GM13977 (cell line): ENCODE results near the gene SCAI.
A peak's percentile ranks its signal among the peaks of the same experiment; 100 is the strongest.
"Not testable (repeated sequence)": the region's sequence is repeated elsewhere in the genome, so short reads cannot be mapped to it uniquely, and the experiment has no call there.

Experiments used
- DNase-seq: peaks from one replicate; pipeline ENCODE4 v3.0.0; 2012; ENCODE audit warnings: low spot score
- in situ Hi-C: fragments of 300-500 bp; cut with MboI; formaldehyde crosslinking; loops from one replicate; pipeline ENCODE4 v1.12.0; 2022; ENCODE audit warnings: low sequenced_read_pairs, low pct_unique_long_range_greater_than_20kb, mixed read lengths, inconsistent platforms; ENCODE audit not compliant: unreplicated experiment
- TF ChIP-seq, protein P1 (sequence below): IDR thresholded peaks from 2 replicates; pipeline ENCODE4 v1.5.1; 2012; ENCODE audit warnings: mild to moderate bottlenecking, control low read depth; ENCODE audit not compliant: insufficient read depth; ENCODE audit errors: extremely low read depth, missing control alignments

Gene SCAI

DNA sequence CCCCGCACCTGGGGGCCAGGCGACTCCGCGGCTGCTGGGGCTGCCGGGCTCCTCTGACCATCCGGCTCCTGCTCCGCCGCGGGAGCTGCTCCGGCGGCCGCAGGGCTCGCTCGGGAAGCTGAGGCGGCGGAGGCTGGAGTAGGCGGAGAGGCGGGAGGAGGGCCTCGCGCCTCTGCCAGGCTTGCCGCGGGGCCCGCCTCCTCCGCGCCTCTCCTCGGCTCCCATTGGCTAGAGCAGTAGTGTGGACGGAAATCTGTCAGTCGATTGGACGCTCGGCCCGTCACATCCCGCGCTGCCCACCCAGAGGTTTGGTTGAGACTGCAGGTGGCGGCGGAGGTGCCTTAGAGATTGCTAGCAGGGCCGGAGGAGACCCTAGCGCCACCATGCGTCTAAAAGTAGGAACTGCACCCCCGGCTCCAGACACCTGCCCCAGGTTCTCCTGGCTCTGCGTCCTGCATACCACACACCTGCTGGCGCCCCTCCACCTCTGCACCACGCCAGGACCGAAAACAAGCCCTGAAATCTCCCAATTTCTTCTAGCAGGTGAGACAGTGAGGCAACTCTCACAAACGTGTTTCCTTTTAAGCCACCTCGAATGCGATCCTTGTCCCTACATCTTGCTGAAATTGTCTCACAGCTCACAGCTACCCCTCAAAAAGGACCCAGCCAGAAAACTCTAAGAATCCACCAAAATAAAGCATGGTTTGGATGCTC lies at the start of gene SCAI:
Gene SCAI (minus strand): TSS at position 152 of the 714 bp plus-strand sequence. CDS start 91 bp downstream, at position 61.
- in situ Hi-C loops = loop anchor here (25.0 kb wide), 1 partner anchor 381 kb away; the partner anchor contains the start of gene NR6A1
- TF ChIP-seq, protein P1, sequence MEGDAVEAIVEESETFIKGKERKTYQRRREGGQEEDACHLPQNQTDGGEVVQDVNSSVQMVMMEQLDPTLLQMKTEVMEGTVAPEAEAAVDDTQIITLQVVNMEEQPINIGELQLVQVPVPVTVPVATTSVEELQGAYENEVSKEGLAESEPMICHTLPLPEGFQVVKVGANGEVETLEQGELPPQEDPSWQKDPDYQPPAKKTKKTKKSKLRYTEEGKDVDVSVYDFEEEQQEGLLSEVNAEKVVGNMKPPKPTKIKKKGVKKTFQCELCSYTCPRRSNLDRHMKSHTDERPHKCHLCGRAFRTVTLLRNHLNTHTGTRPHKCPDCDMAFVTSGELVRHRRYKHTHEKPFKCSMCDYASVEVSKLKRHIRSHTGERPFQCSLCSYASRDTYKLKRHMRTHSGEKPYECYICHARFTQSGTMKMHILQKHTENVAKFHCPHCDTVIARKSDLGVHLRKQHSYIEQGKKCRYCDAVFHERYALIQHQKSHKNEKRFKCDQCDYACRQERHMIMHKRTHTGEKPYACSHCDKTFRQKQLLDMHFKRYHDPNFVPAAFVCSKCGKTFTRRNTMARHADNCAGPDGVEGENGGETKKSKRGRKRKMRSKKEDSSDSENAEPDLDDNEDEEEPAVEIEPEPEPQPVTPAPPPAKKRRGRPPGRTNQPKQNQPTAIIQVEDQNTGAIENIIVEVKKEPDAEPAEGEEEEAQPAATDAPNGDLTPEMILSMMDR = peak; percentile 90
- peak; percentile 98 for DNase-seq

DNA sequence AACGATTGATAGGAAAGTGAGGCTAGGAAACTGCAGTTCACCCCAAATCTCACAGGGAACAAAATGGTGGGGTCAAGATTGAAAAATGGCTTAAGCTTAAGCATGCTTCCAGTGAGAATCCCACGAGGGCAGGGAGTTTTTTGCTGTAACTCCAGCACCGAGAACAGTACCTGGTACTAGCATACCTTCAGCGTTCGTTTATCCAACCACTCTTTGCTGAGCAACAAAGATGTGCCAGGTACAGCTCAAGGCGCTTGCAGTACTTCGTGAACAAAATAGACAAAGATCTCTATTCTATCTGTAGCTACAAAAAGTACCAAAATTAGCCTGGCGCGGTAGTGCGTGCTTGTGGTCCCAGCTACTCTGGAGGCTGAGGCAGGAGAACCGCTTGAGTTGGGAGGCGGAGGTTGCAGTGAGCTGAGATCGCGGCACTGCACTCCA lies 47.1 kb upstream of the SCAI start:
- DNase-seq = peak; percentile 29
- in situ Hi-C loops = no loop called here
- TF ChIP-seq, protein P1 = no peak

DNA sequence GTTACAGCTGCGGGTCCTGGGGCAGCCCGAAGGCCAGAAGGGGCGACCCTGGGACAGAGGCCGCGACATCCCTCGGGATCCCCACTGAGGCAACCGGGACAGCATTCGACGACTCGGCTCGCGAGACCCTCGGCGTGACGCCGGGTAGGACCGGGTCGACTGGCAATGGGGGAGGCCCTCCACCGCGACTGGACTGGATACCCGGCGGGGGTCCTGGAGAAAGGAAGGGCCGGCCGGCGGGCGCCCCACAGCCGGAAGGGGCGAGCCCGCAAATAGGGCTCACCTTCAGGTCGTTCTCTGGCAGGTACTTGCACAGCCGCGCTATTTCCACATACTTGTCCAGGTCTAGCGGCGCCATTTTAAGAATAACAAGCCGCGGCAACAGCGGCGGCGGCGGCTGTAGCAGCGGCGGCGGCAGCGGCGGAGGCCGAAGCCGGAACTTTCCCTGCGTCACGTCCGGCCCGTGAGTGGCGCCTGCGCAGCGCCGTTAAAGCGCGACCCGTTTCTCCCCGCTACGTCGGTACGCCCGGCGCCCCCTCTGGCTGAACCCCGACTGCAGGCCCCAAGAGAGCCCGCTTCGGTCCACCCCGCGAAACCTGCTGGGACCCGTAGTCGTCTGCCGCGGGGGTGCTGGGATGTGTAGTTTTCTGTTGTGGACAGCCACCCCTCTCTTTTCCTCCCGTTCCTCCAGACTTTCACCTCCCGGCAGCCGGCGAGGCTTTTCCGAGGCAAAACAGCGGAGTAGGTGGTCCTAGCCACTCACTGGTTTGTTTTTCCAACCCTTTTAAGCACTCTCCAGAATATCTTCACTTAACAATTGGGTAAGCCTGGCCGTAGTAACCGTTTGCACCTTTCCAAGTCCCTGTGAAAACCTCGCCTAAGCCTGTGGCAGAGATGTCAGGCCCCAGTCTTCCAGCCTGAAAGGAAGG lies 46.3 kb upstream of the SCAI start, which contains the start of gene PPP6C:
Gene PPP6C (minus strand): TSS at position 443 of the 929 bp plus-strand sequence. CDS start 85 bp downstream, at position 358.
- DNase-seq = peak; percentile 97
- in situ Hi-C loops = no loop called here
- TF ChIP-seq, protein P1 = peak; percentile 75

DNA sequence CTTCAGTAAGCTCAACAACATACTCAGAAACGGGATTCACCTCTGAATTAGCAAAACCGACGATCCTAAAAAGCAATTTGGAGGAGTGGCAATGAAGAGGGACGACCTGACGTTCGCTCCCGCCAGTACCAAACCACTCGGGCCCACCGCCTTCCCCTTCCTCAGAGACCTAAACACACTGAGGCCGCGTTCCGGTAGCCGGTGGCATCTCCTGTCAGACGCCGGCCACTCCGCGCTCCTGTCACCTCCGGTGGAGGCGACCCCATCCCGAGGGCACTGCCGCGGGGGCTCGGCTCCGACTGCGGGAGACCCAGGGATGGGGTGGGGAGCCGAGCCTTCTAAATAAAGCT lies 45.7 kb upstream of the SCAI start:
- DNase-seq = peak; percentile 46
- TF ChIP-seq, protein P1 = no peak
- in situ Hi-C loops = no loop called here

DNA sequence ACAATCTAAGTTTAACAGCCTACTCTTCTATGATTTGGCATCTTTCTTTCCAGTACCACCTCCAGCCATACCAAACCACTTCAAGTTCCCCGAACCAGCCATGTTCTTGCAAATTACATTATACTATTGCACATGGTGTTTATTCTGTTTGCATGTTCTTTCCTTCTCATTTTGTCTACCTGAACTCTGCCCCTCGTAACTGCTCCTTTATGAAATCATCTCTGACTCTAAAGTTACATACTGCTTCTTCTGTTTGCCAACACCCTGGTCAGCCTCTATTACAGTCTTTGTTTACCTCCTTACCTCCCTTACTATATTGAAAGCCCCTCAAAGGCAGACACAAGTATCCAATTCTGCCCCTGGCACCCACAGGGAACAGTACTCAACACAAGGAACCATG lies 40.2 kb upstream of the SCAI start:
- DNase-seq = no peak
- in situ Hi-C loops = no loop called here
- TF ChIP-seq, protein P1 = no peak

DNA sequence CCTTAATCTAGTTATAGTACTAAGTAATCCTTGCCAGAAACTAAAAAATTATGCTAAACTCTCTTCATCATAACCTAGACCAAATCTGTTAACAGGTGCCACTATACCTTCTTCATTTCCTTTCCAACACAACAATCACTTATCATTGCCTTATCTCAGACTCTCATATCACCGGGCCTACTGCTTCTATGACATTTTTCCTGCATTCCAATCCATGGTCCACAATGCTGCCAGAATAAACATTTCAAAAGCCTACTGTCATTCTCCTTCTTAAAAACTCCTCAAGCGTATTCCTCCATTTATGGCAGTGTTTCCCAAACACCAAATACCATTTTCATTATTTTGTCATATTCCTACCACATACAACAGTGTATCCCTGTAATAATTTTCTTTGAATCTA lies 39.7 kb upstream of the SCAI start:
- TF ChIP-seq, protein P1 = no peak
- in situ Hi-C loops = no loop called here
- no peak for DNase-seq

DNA sequence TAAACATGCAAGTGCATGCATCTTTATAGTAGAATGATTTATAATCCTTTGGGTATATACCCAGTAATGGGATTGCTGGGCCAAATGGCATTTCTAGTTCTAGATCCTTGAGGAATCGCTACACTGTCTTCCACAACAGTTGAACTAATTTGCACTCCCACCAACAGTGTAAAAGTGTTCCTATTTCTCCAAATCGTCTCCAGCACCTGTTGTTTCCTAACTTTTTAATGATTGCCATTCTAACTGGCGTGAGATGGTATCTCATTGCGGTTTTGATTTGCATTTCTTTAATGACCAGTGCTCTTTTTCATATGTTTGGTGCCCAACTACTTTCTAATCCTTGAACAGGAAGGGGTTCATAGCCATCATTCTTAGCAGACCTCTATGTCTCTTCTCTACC lies 38.4 kb upstream of the SCAI start:
- DNase-seq, in situ Hi-C loops: not testable (repeated sequence)
